PFSK-1 (cell line): Measurements from ENCODE around the gene PIK3R5.

Experiments
- POLR2AphosphoS5 ChIP-seq: IDR thresholded peaks from 2 replicates; pipeline ENCODE4 v1.6.1; 2012; ENCODE audit warnings: low read depth, mild to moderate bottlenecking, control low read depth, low read length, moderate library complexity
- REST ChIP-seq, 2 experiments: IDR thresholded peaks; 2 replicates each; pipeline versions ENCODE4 v1.6.1 to v1.8.0; 2011 to 2012; ENCODE audit warnings: low read depth in 2 of 2, low read length in 2 of 2, control low read depth in 1 of 2, inconsistent platforms in 1 of 2, mild to moderate bottlenecking in 1 of 2, moderate library complexity in 1 of 2; ENCODE audit not compliant: insufficient read depth in 1 of 2
- SIN3A ChIP-seq: IDR thresholded peaks from 2 replicates; pipeline ENCODE4 v1.6.1; 2012; ENCODE audit warnings: mild to moderate bottlenecking, low read length, moderate library complexity, borderline replicate concordance; ENCODE audit not compliant: insufficient read depth

- TF ChIP-seq REST (IDR thresholded peaks at IDR 0.05; ENCODE audit: insufficient read depth in 1 of 2, low read depth in 2 of 2, low read length in 2 of 2), result no peak
- TF ChIP-seq POLR2AphosphoS5, result no peak
- TF ChIP-seq SIN3A, result no peak
These were observed 11.2 kb downstream of the PIK3R5 start for GRCh38 chr17:8954339-8954738.
